Small intestine (tissue), 7 donors: ENCODE data around the gene ITGAE. TPM values are rescaled to one million over a fixed set of nuclear protein-coding genes. Genes with fewer than 3 reads are reported as not detected.

ENCODE experiments used
- DNase-seq, 2 donors: peaks; one replicate each; pipeline versions ENCODE4 v3.0.0 to v3.0.0-alpha.2; 2013
- FAIRE-seq: peaks from 2 replicates; lab custom pipeline; 2012; peaks lifted over from hg19 to GRCh38; lab: Jason Lieb, UNC
- H3K27ac ChIP-seq, 3 donors: one replicate each; pipeline ENCODE4 v1.5.1; 2013; ENCODE audit warnings: low read length in 2 of 3, mild to moderate bottlenecking in 2 of 3, control low read depth in 1 of 3, inconsistent platforms in 1 of 3, low read depth in 1 of 3, moderate library complexity in 1 of 3
- H3K27me3 ChIP-seq, 3 donors: one replicate each; pipeline ENCODE4 v1.6.1; 2013; ENCODE audit warnings: low read length in 3 of 3, inconsistent platforms in 1 of 3; ENCODE audit not compliant: control insufficient read depth in 3 of 3, insufficient read depth in 3 of 3
- H3K36me3 ChIP-seq, 3 donors: one replicate each; pipeline ENCODE4 v1.6.1; 2013; ENCODE audit warnings: low read length in 3 of 3, inconsistent platforms in 1 of 3, low read depth in 1 of 3, mild to moderate bottlenecking in 1 of 3, moderate library complexity in 1 of 3; ENCODE audit not compliant: control insufficient read depth in 3 of 3, insufficient read depth in 2 of 3
- H3K4me1 ChIP-seq, 3 donors: one replicate each; pipeline ENCODE4 v1.6.1; 2013; ENCODE audit warnings: low read length in 2 of 3, inconsistent platforms in 1 of 3, low read depth in 1 of 3, mild to moderate bottlenecking in 1 of 3, moderate library complexity in 1 of 3; ENCODE audit not compliant: control insufficient read depth in 3 of 3, insufficient read depth in 2 of 3
- H3K4me3 ChIP-seq, 3 donors: one replicate each; pipeline ENCODE4 v1.5.1; 2013; ENCODE audit warnings: low read length in 3 of 3, control low read depth in 1 of 3, inconsistent platforms in 1 of 3, low read depth in 1 of 3, mild to moderate bottlenecking in 1 of 3, moderate library complexity in 1 of 3
- H3K9me3 ChIP-seq, 2 donors: one replicate each; pipeline ENCODE4 v1.6.1; 2013; ENCODE audit warnings: low read depth in 1 of 2, low read length in 1 of 2; ENCODE audit not compliant: control insufficient read depth in 2 of 2, insufficient read depth in 1 of 2
- WGBS, 3 donors: extraction: QIAGEN DNeasy Blood & Tissue Kit; methylation state at CpG; one replicate each; pipeline ENCODE4 v1.1.7; 2013; 5-methylcytosine and 5-hydroxymethylcytosine counted together
- polyA plus RNA-seq, 4 donors: library from polyadenylated mRNA; stranded (reverse) in 3 of 4; unstranded in 1 of 4; fragments of 200-250 nt in 3 of 4; fragments of 120-200 nt in 1 of 4; gene quantifications; one replicate each; pipeline versions ENCODE4 v1.2.1 to v1.2.3, GENCODE V29; 2013
- donor health status: healthy with polysubstance abuse.
- donor health status: control.
- donor health status: control.
- donor health status: Bipolar disorder and iron deficiency.
- donor health status: healthy.

ITGAE gene
- polyA plus RNA-seq, 4 donors: 39.4 to 57.8 (median 45.1) TPM

DNA sequence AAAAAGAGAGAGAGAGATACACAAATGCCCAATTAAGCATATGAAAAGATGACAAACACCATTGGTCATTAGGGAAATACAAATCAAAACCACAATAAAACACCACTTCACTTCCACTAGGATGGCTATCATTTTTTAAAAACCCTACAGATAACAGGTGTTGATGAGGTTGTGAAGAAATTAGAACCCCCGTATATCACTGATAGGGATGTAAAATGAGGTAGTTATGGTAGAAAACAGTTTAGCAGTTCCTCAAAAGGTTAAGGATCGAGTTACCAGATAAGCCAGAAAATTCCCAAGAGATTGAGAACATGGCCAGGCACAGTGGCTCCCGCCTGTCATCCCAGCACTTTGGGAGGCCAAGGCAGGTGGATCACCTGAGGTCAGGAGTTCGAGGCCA, 107.8 kb downstream of the ITGAE start:
- Histone ChIP-seq H3K36me3 (no peaks in the 10 kb centered on the region), H3K9me3 (peaks cover 0 to 9% of the 10 kb centered on the region in 2 donors), H3K27me3 (peaks cover 2 to 61% (median 7%) of the 10 kb centered on the region in 3 donors), H3K4me1 (peaks cover 0 to 4% (median 0%) of the 10 kb centered on the region in 3 donors), H3K27ac (no peak overlapping the region), H3K4me3 (no peak overlapping the region)
- DNase-seq (no peak), FAIRE-seq (no peak)
- 38 to 58% (median 43%) methylated on average over 4 of the region's 4 CpGs for WGBS, 3 donors

DNA sequence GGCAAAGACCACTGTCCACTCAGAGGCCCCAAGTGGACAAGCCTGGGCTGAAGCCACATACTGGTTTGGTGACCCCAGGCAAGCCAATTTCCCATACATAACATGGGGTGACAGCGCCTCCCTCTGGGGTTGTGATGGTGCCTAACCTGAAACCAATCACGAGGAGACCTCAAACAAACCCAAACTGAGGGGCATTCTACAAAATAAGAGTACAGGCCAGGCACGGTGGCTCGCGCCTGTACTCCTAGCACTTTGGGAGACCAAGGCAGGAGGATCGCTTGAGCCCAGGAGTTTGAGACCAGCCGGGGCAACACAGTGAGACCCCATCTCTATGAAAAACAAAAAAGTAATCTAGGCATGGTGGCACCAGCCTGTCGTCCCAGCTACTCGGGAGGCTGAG, 108.6 kb downstream of the ITGAE start:
- H3K36me3 ChIP-seq: no peaks in the 10 kb centered on the region
- 80 to 86% (median 84%) methylated on average over 9 of the region's 9 CpGs for WGBS, 3 donors
- DNase-seq: no peak
- H3K27me3 ChIP-seq: peaks cover 2 to 55% (median 7%) of the 10 kb centered on the region in 3 donors
- H3K4me3 ChIP-seq: no peak overlapping the region
- peaks cover 0 to 2% of the 10 kb centered on the region in 2 donors for H3K9me3 ChIP-seq
- no peak for FAIRE-seq
- H3K4me1 ChIP-seq: peaks cover 0 to 4% (median 0%) of the 10 kb centered on the region in 3 donors
- H3K27ac ChIP-seq: no peak overlapping the region

DNA sequence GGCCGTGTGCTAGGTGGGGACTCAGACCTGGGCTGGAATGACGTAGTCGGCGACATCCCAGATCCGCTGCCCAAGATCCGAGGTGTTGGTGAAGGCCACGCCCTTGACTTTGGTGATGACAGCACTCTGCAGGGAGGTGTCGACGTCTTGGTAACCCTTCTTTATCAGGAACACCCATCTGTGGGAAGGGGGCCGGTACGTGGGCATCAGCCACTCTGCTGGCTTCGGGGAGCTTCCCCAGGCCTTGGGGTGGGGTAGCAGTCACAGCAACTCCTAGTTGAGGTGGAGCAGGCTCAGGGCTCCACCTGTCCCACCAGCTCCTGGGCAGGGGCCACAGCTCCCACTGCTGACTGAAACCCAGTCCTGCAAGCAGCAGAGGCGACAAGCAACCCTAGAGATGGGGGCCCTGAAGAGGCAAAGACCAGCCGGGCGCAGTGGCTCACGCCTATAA, 109.3 kb downstream of the ITGAE start:
- Histone ChIP-seq H3K4me1 (peaks cover 0 to 4% (median 0%) of the 10 kb centered on the region in 3 donors), H3K27me3 (peaks cover 2 to 49% (median 7%) of the 10 kb centered on the region in 3 donors), H3K27ac (no peak overlapping the region), H3K9me3 (no peaks in the 10 kb centered on the region), H3K4me3 (no peak overlapping the region), H3K36me3 (no peaks in the 10 kb centered on the region)
- DNase-seq (no peak), FAIRE-seq (no peak)
- 72 to 80% (median 77%) methylated on average over 16 of the region's 16 CpGs for WGBS, 3 donors

DNA sequence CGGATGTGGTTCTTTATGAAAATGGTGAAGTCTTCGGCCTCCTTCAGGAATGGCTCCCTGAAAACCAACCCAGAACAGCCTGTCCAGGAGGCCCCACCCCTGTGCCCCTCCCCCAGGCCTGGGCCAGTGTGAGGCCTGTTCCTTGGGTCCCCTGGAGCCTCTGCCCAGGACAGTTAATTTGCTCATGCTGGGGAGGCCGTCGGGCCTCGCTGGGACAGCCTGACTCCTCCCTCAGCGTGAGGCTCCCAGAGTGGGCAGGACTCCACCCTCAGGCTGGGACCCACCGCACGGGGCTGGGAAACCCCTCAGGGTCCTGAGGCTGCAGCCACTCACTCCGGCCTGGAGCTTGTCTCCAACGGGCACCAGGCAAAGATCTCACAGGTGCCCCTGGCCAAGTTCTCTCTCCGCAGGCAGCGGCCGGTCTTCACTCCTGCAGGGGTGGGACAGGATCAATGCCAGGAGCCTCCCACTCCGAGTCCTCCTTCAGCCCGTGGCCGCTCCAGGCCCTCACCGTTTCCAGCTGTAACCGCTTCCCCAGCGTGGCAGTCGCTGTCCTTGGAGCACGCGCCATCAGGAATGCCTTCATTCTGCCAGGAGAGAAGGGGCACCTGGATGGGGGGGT, 110.8 kb downstream of the ITGAE start:
- FAIRE-seq (no peak), DNase-seq (no peak)
- Histone ChIP-seq H3K27ac (no peak overlapping the region), H3K4me3 (no peak overlapping the region), H3K9me3 (no peaks in the 10 kb centered on the region), H3K27me3 (peaks cover 0 to 38% (median 2%) of the 10 kb centered on the region in 3 donors), H3K36me3 (no peaks in the 10 kb centered on the region), H3K4me1 (no peaks in the 10 kb centered on the region)
- WGBS, 3 donors: 77 to 84% (median 83%) methylated on average over 18 to 22 of the region's 22 CpGs

DNA sequence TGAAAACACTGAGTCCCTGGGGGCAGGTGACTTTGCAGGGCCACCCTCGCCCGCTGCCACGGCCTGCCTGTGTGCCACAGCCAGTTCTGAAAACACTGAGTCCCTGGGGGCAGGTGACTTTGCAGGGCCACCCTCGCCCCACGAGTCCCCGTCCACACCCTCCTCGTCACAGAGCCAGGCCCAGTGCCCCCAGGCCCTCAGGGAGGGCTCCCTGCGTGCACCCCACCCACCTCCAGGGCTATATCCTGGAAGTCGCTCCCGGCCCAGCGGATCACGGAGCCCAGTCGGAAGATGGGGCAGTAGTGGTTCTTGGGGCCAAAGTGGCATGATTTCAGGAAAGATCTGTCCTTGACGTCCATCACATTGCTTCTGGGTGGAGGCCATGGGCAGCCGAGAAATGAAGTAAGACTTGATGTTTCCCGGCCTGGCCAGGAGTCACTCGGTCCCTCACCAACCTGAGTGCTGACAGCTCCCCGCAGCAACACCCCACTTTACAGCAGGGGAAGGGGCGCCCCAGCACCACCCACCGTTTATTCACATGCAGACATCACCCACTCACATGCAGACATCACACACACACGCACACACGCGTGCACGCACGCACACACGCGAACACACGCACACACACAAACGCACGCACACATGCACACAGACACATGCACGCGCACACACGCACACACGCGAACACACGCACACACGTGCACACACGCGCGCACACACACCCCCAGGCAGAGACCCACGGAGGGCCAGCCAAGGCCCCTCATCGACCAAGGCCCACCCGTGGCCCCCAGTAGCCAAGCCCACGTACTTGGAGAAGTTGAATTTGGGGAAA, 111.5 kb downstream of the ITGAE start:
- DNase-seq (no peak), FAIRE-seq (no peak)
- WGBS, 3 donors: 82 to 89% (median 85%) methylated on average over 41 to 44 of the region's 44 CpGs
- peaks cover 0 to 36% (median 0%) of the 10 kb centered on the region in 3 donors for H3K27me3 ChIP-seq
- H3K27ac ChIP-seq: no peak overlapping the region
- H3K36me3 ChIP-seq: no peaks in the 10 kb centered on the region
- no peak overlapping the region for H3K4me3 ChIP-seq
- H3K4me1 ChIP-seq: no peaks in the 10 kb centered on the region
- H3K9me3 ChIP-seq: no peaks in the 10 kb centered on the region

DNA sequence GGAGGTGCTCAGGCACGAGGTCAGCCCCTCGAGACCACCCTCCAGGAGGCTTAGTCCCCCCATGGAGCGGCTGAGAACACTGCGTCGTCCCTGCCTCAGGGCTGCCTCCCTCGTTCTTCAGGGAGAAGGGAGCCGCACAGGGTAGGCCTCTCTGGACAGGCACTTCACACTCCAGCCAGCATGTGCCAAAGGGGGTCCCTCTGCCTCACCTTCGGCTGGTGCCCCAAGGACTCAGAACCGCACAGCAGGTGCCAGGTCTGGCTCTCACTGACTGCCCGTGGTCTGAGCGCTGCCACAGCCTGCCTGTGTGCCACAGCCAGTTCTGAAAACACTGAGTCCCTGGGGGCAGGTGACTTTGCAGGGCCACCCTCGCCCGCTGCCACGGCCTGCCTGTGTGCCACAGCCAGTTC, 112.1 kb downstream of the ITGAE start:
- Histone ChIP-seq H3K36me3 (no peaks in the 10 kb centered on the region), H3K27me3 (peaks cover 0 to 37% (median 0%) of the 10 kb centered on the region in 3 donors), H3K9me3 (no peaks in the 10 kb centered on the region), H3K27ac (no peak overlapping the region), H3K4me1 (no peaks in the 10 kb centered on the region), H3K4me3 (no peak overlapping the region)
- no peak for FAIRE-seq
- DNase-seq: no peak
- 68 to 77% (median 74%) methylated on average over 11 to 14 of the region's 14 CpGs for WGBS, 3 donors

DNA sequence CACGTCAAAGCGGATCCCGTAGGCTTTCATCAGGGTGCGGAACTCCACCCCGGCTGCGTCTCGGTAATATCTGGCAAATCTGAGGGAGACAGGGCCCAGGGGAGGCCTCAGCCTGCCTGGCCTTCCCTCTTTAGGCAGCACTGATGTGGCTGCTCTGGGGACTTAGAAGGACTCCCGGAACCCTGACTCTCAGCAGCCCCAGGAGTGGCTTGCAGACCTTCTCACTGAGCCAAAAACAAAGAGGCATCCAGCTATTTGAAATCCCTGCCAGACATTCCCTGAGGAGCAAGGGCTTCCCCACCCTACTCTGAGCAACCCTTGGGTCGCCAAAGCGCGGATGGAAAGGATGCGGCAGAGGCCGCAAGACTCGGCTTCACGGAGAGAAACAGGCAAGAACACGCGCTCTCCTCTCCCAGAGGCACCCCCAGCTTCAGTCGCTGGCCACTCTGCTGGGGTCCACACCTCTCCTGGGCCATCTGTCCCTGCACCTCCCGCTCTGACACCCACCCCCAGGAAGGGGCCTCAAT, 112.9 kb downstream of the ITGAE start:
- Histone ChIP-seq H3K36me3 (no peaks in the 10 kb centered on the region), H3K4me1 (no peaks in the 10 kb centered on the region)
- WGBS, 3 donors: 45 to 46% (median 45%) methylated on average over 19 of the region's 19 CpGs

DNA sequence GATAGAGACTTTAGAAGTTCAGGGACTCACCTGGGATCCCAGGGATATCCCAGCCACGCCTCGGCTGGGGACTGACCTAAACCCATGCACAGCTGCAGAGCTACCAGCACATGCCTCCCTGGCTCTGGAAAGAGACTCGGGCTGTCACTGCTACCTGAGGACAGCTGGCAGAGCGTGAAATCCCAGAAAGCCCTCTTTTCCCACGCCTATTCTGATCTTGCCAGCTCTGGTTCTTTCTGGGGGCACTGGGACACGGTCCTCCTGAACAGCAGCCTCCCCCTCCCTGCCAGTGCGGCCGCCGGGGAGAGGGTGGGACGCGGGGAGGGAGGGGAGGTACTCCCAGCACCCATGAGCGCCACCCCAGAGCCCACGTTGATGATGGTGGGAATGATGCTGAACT, 115.8 kb downstream of the ITGAE start:
- DNase-seq (no peak), FAIRE-seq (no peak)
- no peaks in the 10 kb centered on the region for H3K4me1 ChIP-seq
- H3K27ac ChIP-seq: no peak overlapping the region
- WGBS, 3 donors: 9 to 39% (median 30%) methylated on average over 8 to 13 of the region's 13 CpGs
- no peak overlapping the region for H3K4me3 ChIP-seq
- peaks cover 0 to 23% (median 2%) of the 10 kb centered on the region in 3 donors for H3K27me3 ChIP-seq
- no peaks in the 10 kb centered on the region for H3K36me3 ChIP-seq
- H3K9me3 ChIP-seq: no peaks in the 10 kb centered on the region

More for the DNA sequence above, 112.9 kb downstream of the ITGAE start:
- DNase-seq (no peak), FAIRE-seq (no peak)
- no peak overlapping the region for H3K27ac ChIP-seq
- no peak overlapping the region for H3K4me3 ChIP-seq
- no peaks in the 10 kb centered on the region for H3K9me3 ChIP-seq
- peaks cover 0 to 33% (median 0%) of the 10 kb centered on the region in 3 donors for H3K27me3 ChIP-seq
